Measurements from ENCODE around the gene HIRIP3.

DNA sequence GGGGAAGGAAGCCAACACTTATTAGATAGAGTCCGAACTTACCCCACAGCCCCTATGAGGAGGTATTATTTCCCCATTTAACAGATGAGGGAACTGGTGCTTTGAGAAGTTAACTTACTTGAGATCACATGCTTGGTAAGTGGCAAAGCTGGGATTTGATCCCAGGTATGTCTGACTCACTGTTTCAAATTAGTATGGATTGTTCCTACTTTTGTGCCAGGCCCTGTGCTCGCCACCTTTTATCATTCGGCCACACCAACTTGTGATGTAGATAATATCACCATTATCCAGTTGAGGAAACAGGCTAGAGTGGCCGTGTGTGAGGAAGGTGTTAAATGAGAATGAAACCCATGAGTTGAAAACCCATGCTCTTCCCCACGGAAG lies 10.7 kb downstream of the HIRIP3 start:
- TF ChIP-seq, protein P1, sequence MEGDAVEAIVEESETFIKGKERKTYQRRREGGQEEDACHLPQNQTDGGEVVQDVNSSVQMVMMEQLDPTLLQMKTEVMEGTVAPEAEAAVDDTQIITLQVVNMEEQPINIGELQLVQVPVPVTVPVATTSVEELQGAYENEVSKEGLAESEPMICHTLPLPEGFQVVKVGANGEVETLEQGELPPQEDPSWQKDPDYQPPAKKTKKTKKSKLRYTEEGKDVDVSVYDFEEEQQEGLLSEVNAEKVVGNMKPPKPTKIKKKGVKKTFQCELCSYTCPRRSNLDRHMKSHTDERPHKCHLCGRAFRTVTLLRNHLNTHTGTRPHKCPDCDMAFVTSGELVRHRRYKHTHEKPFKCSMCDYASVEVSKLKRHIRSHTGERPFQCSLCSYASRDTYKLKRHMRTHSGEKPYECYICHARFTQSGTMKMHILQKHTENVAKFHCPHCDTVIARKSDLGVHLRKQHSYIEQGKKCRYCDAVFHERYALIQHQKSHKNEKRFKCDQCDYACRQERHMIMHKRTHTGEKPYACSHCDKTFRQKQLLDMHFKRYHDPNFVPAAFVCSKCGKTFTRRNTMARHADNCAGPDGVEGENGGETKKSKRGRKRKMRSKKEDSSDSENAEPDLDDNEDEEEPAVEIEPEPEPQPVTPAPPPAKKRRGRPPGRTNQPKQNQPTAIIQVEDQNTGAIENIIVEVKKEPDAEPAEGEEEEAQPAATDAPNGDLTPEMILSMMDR (optimal IDR thresholded peaks at IDR 0.05 in 1 of 3, IDR thresholded peaks at IDR 0.05 in 1 of 3, conservative IDR thresholded peaks at IDR 0.05 in 1 of 3; ENCODE audit: extremely low read depth in 1 of 3, insufficient read depth in 2 of 3, low read length in 3 of 3) = no peak
- no peak for TF ChIP-seq EZH2 (IDR thresholded peaks at IDR 0.05; ENCODE audit: low read length)
